GM21825 (cell line): ENCODE measurements around the gene FGGY.

Experiments
- ATAC-seq: cut with Tn5 transposase; IDR thresholded peaks from one replicate; pipeline ENCODE4 v1.9.1; 2021; ENCODE audit warnings: mild to moderate bottlenecking, moderate library complexity; ENCODE audit not compliant: unreplicated experiment

FGGY gene

DNA sequence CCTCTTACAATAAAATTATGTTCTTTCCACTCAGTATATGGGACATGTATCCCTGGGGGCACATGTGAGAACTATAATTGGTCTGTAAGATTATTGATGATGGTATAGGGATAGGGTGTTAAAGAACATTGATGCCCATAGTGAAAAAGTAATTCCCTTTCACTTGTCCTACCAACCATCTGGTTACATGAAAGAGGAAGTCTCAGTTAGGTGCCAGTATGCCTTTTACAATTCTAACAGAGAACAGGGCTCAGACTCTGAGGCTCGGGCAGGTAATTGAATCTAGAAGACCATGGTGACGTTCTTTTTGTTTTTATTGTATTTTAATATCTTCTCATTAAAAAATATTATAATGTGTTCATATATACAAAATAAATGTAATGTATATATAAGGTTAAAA lies 113.6 kb downstream of the FGGY start:
- ATAC-seq = no peak

GRCh38 chr1:59411147-59411546 lies 114.3 kb downstream of the FGGY start:
- ATAC-seq = no peak

DNA sequence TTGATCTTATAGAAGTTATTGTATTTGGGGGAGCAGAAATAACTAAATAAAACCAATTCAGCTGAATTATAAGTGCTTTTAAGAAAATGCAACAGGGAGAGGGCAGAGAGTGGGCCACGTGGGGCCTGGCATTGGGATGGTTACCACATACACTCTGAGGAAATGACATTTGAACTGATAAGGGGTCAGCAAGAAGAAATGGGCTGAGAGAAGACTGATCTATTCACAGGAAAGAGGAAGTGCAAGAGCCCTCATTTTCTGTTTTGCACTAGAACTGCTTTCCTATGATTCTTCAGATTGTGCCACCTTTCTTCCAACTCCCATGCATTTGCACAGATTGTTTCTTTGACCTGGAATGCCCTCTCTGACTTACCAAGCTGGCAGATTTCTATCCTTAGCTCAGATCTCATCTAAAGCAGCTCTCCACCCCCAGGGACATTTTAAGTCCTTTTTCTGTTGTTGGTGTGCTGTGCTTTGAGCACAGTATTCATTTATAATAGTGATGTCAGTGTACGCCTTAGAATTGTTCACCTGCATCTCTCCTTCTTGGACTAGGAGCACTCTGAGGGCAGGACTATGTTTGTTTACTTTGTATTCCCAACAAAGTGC lies 115.9 kb downstream of the FGGY start:
- no peak for ATAC-seq

- no peak for ATAC-seq
These were observed 116.4 kb downstream of the FGGY start for GRCh38 chr1:59413327-59413720.

GRCh38 chr1:59414406-59415133 lies 117.7 kb downstream of the FGGY start:
- ATAC-seq = no peak

GRCh38 chr1:59415286-59415850 lies 118.5 kb downstream of the FGGY start:
- no peak for ATAC-seq

DNA sequence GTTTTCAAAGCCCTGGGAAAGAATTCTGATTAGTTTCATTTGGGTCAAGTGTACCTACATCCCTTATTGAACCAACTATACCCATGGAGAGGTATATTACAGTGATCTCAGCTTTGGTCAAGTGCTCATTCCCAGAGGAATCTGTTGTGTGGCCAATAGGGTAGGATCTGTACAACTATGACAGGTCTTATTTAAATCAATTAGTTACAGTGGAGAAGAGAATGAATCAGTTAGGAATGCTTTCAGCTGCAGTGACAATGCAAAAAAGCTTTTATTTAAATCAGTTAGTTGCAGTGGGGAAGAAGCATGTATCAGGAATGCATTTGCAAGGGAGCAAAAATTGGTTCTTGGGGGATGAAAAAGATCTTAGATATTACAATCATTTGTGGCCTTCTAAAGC lies 119.0 kb downstream of the FGGY start:
- no peak for ATAC-seq

GRCh38 chr1:59417406-59417805 lies 120.5 kb downstream of the FGGY start:
- no peak for ATAC-seq

GRCh38 chr1:59418363-59419144 lies 121.7 kb downstream of the FGGY start:
- ATAC-seq = no peak

DNA sequence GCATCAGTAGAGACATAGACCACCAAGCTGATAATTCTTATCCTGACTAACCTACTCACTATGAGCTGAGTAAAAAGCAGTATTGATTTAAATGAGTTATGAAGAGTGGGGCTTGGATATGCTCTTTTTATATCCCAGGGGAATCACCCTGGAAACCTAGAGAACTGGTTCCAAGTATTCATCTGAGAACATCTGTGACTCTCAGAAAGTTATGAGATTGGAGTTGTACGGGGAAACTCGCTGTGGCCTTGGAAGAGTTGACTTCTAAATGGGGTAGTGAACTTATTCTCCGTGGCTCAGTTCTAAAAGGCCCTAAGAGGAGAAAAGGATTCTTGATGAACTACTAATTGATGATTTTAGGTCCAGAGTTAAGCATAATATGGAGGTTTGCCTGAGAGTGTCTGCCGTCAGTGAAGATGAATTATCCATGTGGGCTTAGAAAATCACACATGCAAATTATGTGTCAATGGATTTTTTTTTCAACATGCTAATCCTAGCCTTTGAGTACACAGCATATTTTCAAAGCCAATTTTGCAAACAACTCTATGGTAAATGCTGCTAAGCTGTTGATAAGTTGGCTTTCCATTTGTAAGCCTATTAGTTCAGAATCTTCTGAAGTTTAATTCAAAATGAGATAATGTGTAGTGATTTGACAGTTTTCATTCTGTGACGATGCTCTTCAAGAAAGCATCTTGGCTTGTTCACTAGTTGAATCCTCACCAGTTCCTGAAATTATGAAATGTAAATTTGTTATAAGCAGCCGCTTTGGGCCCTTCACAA lies 122.7 kb downstream of the FGGY start:
- no peak for ATAC-seq

DNA sequence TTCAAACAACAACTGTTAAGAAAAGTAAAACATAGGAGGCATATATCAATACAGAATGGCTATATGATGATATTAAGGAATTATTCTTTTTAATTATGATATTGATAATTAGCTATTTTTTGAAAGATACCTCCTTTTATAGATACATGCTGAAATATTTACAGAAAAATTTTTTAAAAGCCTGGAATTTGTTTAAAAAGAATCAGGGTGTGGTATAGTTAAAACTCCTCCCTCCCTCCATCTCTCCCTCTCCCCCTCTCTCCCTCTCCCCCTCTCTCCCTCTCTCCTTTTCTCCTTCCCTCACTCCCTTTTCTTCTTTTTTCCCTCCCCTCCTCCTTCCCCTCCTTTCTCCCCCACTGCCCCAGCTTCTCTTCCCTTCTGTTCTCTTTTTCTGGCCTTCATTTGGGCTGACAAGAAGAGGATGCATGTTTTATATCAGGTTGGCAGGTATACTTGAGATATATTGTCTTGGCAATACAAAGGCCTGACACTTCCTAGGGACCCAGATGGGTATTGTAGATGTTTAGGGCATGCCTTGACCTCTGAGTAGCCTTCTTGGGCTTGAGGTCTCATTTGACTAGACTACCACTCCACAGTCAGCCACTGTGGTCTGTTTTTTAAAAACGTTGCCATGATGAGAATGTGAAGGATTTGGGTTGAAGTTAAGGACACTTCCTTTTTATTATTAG lies 124.5 kb downstream of the FGGY start:
- ATAC-seq = no peak

- ATAC-seq = no peak
These were observed 126.2 kb downstream of the FGGY start for GRCh38 chr1:59422921-59423575.

GRCh38 chr1:59427155-59427554 lies 130.3 kb downstream of the FGGY start:
- ATAC-seq = no peak

- ATAC-seq = no peak
These were observed 130.9 kb downstream of the FGGY start for GRCh38 chr1:59427784-59428183.

DNA sequence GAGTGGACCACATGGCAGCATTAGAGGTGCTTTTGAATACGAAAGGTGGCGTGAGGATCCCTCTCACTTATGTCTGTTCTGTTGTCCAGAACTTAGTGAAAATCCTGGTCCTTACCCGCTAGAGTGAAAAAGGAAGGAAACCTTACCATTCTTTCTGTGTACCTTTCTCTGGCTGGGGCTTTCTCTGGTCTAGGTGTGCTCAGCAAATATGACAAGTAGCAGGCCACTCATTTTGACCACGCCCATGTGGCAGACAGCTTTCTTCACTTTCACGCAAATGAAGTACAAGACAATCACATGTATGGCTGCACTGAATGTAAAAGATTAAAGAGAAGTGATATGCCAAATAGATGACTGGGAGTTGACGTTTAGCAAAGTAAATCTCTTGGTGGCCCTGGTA lies 131.9 kb downstream of the FGGY start:
- ATAC-seq = no peak

- ATAC-seq = no peak
These were observed 132.8 kb downstream of the FGGY start for GRCh38 chr1:59429656-59430055.

DNA sequence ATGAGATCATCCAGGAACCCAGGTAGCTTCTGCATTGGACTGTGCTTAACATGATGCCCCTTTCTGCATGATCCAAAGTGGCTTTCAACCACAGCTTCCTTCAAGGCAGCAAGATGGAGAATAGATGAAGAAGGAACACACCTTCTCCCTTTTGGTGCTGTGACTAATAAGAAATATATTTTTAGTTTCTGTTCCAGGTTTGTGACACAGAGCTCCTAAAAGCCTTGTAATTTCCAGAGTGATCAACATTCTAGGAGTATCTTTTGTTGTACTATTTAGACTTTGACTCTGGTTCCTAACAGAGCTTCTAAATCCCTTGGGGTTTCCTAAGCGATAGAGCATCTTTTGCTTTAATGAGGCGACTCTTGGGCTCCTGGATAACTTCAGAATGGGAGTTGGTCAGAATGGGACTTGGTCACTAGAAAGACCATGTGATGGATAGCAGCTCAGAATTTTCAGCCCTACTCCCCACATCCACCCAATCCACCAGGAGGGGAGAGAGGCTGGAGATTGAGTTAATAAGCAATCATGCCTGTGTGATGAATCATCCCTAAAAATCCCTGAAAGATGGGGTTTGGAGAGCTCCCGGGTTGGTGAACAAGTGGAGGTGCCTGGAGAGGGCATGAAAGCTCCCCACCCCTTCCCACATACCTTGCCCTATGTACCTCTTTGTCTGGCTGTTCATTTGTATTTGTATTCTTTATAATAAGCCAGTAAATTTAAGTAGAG lies 134.8 kb downstream of the FGGY start:
- ATAC-seq = no peak

GRCh38 chr1:59432531-59433439 lies 135.9 kb downstream of the FGGY start:
- peak; percentile 95 for ATAC-seq
